Choroid plexus epithelial cell (primary cell): ENCODE measurements around the gene CHIT1.

Experiments
- DNase-seq: peaks from one replicate; pipeline ENCODE4 v3.0.0-alpha.2; 2010; ENCODE audit warnings: low read depth
- H3K4me3 ChIP-seq: 2 replicates; pipeline ENCODE4 v1.5.1; 2011; ENCODE audit warnings: low read depth, mild to moderate bottlenecking, control low read depth, low read length, moderate library complexity
- CTCF ChIP-seq: conservative IDR thresholded peaks from 2 replicates; pipeline ENCODE4 v1.5.1; 2011; ENCODE audit warnings: low read depth, mild to moderate bottlenecking, control low read depth, inconsistent platforms, low read length, moderate library complexity

Gene CHIT1

DNA sequence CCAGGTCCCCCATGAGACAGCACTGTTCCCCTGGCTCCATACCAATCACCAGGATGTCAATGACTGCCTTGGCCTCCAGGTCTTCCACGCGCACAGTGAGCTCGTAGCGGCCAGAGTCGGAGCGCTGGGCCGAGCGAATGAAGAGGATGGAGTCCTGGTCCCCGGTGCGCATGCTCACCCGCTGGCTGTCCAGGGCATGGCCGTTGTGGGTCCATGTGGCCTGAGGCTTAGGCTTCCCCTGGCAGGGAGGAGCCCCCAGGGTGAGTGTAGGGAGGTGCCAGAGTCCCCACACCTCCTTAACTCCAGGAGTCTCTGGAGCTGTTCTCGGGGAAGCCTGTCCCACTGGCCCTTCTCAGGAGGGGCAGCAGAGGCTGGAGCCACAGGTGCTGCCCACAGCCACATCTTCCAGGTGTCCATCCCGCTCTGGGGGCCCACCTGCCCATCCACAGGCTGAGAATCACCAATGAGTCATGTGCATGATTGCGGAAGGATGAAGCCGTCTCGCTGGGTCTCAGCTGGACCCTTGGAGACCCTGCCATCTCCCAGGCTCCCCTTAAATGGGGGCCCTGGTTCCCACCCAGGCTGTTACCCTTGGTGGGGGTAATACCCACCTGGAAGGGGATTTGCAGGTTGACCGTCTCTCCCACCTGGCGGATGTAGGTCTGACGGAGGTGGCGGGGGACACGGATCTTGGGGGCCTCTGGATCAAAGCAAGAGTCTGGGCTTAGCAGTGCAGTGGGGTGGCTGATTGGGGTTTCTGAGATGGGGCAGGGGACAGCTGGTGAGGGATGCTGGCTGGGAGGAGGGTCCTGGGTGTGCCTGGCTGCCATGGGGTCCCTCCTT is 57.9 kb downstream of the CHIT1 start:
- no peak for TF ChIP-seq CTCF
- no peak for DNase-seq
- H3K4me3 ChIP-seq = no peak overlapping the region

GRCh38 chr1:203170625-203171330 is 58.7 kb downstream of the CHIT1 start:
- DNase-seq = no peak
- no peak overlapping the region for H3K4me3 ChIP-seq
- TF ChIP-seq CTCF = no peak

- TF ChIP-seq CTCF = no peak
- H3K4me3 ChIP-seq = no peak overlapping the region
- DNase-seq = no peak
Observed at GRCh38 chr1:203169770-203170520, 59.5 kb downstream of the CHIT1 start.

GRCh38 chr1:203168991-203169390 is 60.5 kb downstream of the CHIT1 start:
- no peak overlapping the region for H3K4me3 ChIP-seq
- DNase-seq = no peak
- no peak for TF ChIP-seq CTCF

DNA sequence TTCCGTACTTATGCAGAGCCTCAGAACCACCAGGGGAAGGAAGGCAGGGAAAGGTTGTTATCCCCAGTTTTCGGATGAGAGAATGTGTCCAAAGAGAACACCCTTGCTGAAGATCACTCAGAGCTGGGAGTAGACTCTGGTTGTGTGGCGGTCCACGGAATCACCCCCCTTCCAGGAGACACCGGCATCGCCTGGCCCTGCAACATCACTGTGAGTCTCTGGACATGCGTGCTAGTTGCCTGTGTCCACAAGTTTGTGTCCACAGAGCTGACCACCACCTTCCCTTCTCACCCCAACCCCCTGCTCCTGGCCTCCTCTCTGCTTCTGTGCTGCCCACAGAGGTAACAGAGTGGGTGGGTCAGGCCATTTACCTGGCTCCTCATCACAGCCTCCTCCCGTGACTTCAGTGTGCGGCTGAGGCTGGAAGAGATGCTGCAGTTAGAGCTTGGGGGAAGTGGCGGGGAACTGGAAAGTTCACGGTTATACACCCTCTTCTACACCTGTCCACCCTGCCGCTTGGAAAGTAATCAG is 61.2 kb downstream of the CHIT1 start:
- TF ChIP-seq CTCF = no peak
- no peak overlapping the region for H3K4me3 ChIP-seq

DNA sequence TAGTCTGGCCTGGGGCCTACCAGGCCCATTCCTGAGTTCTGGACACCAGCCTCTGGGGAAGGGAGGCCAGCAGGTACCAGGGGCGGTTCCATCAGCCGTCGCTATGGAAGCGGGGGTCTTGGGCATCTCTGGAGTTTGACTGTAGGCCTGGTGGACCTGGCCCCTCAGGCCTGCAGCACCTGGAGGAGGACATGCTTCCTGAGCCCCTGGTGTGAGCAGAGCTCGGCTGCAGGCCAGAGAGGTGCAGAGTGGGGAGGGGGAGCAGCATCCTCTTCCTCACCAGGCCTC is 61.6 kb downstream of the CHIT1 start:
- TF ChIP-seq CTCF = no peak
- no peak overlapping the region for H3K4me3 ChIP-seq
- no peak for DNase-seq

More for the DNA sequence above, 61.2 kb downstream of the CHIT1 start:
- DNase-seq = no peak
